Effector CD4-positive, alpha-beta T cell (primary cell): Measurements from ENCODE around the gene C11orf24.
"Not testable (repeated sequence)": the region's sequence is repeated elsewhere in the genome, so short reads cannot be mapped to it uniquely, and the experiment has no call there.

ENCODE experiments used
- DNase-seq: peaks from one replicate; pipeline ENCODE4 v3.0.0-alpha.2; 2020

C11orf24 gene

GRCh38 chr11:68243847-68244246 is 27.9 kb downstream of the C11orf24 start:
- DNase-seq = not testable (repeated sequence)

GRCh38 chr11:68242616-68243015 is 29.2 kb downstream of the C11orf24 start:
- DNase-seq = no peak

- no peak for DNase-seq
Measured at GRCh38 chr11:68231621-68232020, 40.2 kb downstream of the C11orf24 start.

GRCh38 chr11:68229601-68230000 is 42.2 kb downstream of the C11orf24 start:
- no peak for DNase-seq

- no peak for DNase-seq
Measured at GRCh38 chr11:68226421-68226820, 45.4 kb downstream of the C11orf24 start.

- no peak for DNase-seq
Measured at GRCh38 chr11:68224606-68225005, 47.2 kb downstream of the C11orf24 start.

GRCh38 chr11:68223275-68223674 is 48.5 kb downstream of the C11orf24 start:
- DNase-seq = no peak

- no peak for DNase-seq
Measured at GRCh38 chr11:68221406-68221805, 50.4 kb downstream of the C11orf24 start.

- DNase-seq = no peak
Measured at GRCh38 chr11:68216171-68216938, 55.4 kb downstream of the C11orf24 start.

- DNase-seq = no peak
Measured at GRCh38 chr11:68215524-68216170, 56.1 kb downstream of the C11orf24 start.

- no peak for DNase-seq
Measured at GRCh38 chr11:68215087-68215445, 56.7 kb downstream of the C11orf24 start.

GRCh38 chr11:68214173-68215086 is 57.3 kb downstream of the C11orf24 start:
- DNase-seq = no peak

- peak; percentile 72 for DNase-seq
Measured at GRCh38 chr11:68213555-68214172, 58.1 kb downstream of the C11orf24 start.

GRCh38 chr11:68213135-68213515 is 58.6 kb downstream of the C11orf24 start, which contains the start of gene KMT5B:
KMT5B (minus strand) TSS chr11:68213296; CDS start chr11:68190076, 23,220 bp downstream.
- peak; percentile 27 for DNase-seq

GRCh38 chr11:68212421-68213134 is 59.2 kb downstream of the C11orf24 start:
- peak; percentile 50 for DNase-seq

GRCh38 chr11:68211546-68211945 is 60.2 kb downstream of the C11orf24 start:
- DNase-seq = no peak
